Progenitor cell of endocrine pancreas (in vitro differentiated cells): ENCODE data around the gene TK1. TPM values are rescaled to one million over a fixed set of nuclear protein-coding genes. Genes with fewer than 3 reads are reported as not detected.

Experiments
- DNase-seq: peaks from one replicate; pipeline ENCODE4 v3.0.0; 2021; ENCODE audit warnings: low spot score; ENCODE audit not compliant: unreplicated experiment
- H3K27ac Mint-ChIP-seq: 2 replicates; pipeline ENCODE4 v1.8.0; 2021; ENCODE audit warnings: mild to moderate bottlenecking, moderate library complexity, mixed read lengths
- H3K27me3 Mint-ChIP-seq: 2 replicates; pipeline ENCODE4 v1.8.0; 2021; ENCODE audit warnings: mixed read lengths
- H3K36me3 Mint-ChIP-seq: 2 replicates; pipeline ENCODE4 v1.8.0; 2022; ENCODE audit warnings: mixed read lengths; ENCODE audit not compliant: insufficient read depth
- H3K4me1 Mint-ChIP-seq: 2 replicates; pipeline ENCODE4 v1.8.0; 2021; ENCODE audit warnings: low read depth, mixed read lengths
- H3K4me3 Mint-ChIP-seq: 2 replicates; pipeline ENCODE4 v1.8.0; 2021; ENCODE audit warnings: low read depth, mild to moderate bottlenecking, moderate library complexity, mixed read lengths
- H3K9me3 Mint-ChIP-seq: 2 replicates; pipeline ENCODE4 v1.8.0; 2021; ENCODE audit warnings: low read depth, mixed read lengths
- CTCF ChIP-seq: fragments of 200-600 bp; sonication (generic); IDR thresholded peaks from one replicate; pipeline ENCODE4 v1.5.0; 2021; ENCODE audit warnings: antibody characterized with exemption, mild to moderate bottlenecking; ENCODE audit not compliant: unreplicated experiment
- total RNA-seq: library from RNA; stranded (reverse); gene quantifications from 2 replicates; pipeline ENCODE4 v1.2.1, GENCODE V29; 2021

The TK1 gene
- total RNA-seq, 1 donor from 2014 or later = 29.1 TPM

DNA sequence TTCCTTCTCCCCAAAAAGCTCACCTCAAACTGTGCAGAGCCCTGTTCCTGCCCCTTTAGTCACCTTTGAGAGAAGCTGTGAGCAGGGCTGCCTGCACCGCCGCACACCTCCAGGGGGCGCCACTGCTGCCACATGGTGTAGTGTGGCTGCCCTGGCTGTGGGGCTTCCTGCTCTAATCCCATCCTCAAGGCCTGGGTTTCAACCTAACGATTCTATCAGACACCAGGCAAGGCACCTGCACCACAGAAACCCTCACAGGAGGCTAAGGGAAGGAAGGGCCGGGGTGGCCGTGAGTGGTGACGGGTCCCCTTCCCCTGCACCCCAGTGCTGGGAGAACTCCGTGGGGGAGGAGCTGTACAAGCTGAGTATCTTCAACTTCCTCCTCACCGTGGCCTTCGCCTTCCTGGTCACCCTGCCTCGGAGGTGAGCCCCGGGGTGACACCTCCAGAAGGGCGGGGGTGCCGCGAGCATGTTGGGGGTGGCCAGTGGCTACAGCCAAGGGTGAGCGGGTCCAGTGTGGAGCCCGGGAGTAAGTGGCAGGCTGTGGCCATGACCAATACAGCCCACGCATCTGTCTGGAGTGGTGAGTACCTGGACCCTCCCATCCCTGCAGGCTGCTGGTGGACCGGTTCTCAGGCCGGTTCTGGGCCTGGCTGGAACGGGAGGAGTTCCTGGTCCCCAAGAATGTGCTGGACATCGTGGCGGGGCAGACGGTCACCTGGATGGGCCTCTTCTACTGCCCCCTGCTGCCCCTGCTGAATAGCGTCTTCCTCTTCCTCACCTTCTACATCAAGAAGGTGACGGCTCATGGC is 49.3 kb downstream of the TK1 start:
- Mint-ChIP-seq H3K36me3 (no peaks in the 10 kb centered on the region), H3K4me1 (peaks cover 2% of the 10 kb centered on the region), H3K27me3 (peaks cover 26% of the 10 kb centered on the region), H3K9me3 (no peaks in the 10 kb centered on the region), H3K27ac (no peak overlapping the region), H3K4me3 (no peak overlapping the region)
- DNase-seq = no peak
- peak; percentile 48 for TF ChIP-seq CTCF

DNA sequence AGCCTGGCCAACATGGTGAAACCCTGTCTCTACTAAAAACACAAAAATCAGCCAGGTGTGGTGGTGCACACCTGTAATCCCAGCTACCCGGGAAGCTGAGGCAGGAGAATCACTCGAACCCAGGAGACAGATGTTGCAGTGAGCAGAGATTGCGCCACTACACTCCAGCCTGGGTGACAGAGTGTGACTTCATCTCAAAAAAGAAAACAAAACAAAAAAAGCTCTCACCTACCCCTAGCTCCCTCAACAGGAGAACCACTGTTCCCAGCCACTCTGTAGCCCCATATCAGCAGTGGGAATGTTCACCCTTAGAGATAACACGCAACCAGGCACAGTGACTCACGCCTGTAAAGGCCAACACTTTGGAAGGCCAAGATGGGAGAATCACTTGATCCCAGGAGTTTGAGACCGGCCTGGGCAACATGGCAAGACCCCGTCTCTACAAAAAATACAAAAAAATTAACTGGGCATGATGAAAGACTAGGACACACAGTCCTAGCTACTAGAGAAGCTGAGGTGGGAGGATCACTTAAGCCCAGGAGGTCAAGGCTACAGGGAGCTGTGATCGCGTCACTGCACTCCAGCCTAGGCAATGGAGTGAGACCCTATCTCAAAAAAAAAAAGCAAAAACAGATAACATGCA is 50.9 kb downstream of the TK1 start:
- Mint-ChIP-seq H3K9me3 (no peaks in the 10 kb centered on the region), H3K36me3 (no peaks in the 10 kb centered on the region), H3K27me3 (peaks cover 25% of the 10 kb centered on the region), H3K4me3 (no peak overlapping the region), H3K4me1 (peaks cover 2% of the 10 kb centered on the region), H3K27ac (peak overlapping the region; percentile 27)
- no peak for TF ChIP-seq CTCF
- DNase-seq = no peak

DNA sequence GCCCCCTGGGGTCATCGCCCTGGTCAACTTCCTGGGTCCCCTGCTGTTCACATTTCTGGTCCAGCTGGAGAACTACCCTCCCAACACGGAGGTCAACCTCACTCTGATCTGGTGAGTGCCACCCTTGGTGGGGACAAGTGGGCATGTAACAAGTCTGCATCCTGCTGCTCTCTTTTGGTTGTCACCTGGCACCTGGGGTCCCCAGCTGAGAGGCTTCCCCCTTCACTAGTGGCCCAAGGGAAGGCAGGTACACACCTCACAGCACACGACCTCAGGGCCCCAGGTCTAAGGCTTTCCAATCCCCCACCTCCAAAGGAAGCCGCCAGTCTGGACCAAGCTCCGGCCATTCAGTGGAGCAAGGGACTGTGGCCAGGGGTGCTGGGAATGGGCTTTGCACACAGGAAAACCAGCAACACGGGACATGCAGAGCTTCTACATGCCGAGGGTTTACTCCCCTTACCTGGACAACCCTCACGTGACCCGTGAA is 51.9 kb downstream of the TK1 start:
- H3K36me3 Mint-ChIP-seq = no peaks in the 10 kb centered on the region
- no peak for TF ChIP-seq CTCF
- H3K27me3 Mint-ChIP-seq = peaks cover 28% of the 10 kb centered on the region
- no peaks in the 10 kb centered on the region for H3K9me3 Mint-ChIP-seq
- H3K4me3 Mint-ChIP-seq = no peak overlapping the region
- peaks cover 2% of the 10 kb centered on the region for H3K4me1 Mint-ChIP-seq
- no peak overlapping the region for H3K27ac Mint-ChIP-seq
- DNase-seq = no peak

GRCh38 chr17:78133971-78134898 is 52.6 kb downstream of the TK1 start:
- Mint-ChIP-seq H3K4me3 (no peak overlapping the region), H3K36me3 (no peaks in the 10 kb centered on the region), H3K9me3 (no peaks in the 10 kb centered on the region), H3K27me3 (peaks cover 30% of the 10 kb centered on the region), H3K27ac (no peak overlapping the region), H3K4me1 (peaks cover 2% of the 10 kb centered on the region)
- peak; percentile 39 for DNase-seq
- TF ChIP-seq CTCF = peak; percentile 59
